IMR-90 (cell line): ENCODE data around the gene LYPD5.

Source experiments
- POLR2A ChIP-seq: IDR thresholded peaks from 2 replicates; pipeline ENCODE4 v1.6.1; 2012; ENCODE audit warnings: mild to moderate bottlenecking, low read depth, low read length
- SMC3 ChIP-seq: fragments of 150-350 bp; IDR thresholded peaks from 2 replicates; pipeline ENCODE4 v1.6.1; 2016; ENCODE audit warnings: low read depth, mild to moderate bottlenecking, antibody characterized with exemption, low read length, moderate library complexity
- TF ChIP-seq, protein P1 (sequence below): fragments of 150-350 bp; IDR thresholded peaks from 2 replicates; pipeline ENCODE4 v1.6.1; 2016; ENCODE audit warnings: low read depth, mild to moderate bottlenecking, low read length, moderate library complexity, borderline replicate concordance

DNA sequence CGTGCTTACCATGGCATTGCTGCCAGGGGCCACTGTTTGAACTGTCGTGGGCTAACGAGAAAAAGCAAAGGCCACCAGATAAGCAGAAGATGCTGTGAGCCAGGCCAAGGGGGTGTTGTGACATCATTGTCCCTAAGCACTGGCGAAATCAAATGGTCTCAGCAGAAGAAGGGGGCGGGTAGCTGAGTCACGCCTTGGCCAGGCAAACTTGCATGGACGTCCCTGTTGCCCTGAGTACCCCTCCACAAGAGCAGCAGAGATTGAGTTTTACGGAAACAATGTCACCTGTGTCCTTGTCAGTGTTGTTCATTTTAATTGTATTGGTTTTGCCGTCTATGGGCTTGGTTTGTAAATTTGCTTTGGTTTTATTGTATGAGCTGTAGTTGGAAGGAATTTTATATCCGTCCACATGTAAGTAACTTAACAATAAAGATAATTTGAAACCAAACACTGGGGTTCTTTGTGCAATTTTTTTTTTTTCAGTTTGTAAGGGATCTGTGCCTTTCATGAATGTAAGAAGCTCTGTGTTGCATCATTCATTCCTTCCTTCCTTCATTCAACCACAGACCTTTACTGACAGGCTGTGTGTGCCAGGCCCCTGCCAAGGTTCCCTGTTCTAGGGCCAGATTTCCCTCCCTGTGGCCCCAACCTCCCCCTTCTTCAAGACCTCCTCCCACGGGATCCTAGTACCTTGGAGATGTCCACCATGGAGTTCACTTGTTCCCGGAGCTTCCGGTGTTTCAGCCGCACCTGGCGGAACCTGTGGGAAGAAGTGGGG is 33.8 kb downstream of the LYPD5 start:
- no peak for TF ChIP-seq SMC3
- TF ChIP-seq, protein P1, sequence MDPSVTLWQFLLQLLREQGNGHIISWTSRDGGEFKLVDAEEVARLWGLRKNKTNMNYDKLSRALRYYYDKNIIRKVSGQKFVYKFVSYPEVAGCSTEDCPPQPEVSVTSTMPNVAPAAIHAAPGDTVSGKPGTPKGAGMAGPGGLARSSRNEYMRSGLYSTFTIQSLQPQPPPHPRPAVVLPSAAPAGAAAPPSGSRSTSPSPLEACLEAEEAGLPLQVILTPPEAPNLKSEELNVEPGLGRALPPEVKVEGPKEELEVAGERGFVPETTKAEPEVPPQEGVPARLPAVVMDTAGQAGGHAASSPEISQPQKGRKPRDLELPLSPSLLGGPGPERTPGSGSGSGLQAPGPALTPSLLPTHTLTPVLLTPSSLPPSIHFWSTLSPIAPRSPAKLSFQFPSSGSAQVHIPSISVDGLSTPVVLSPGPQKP, result no peak
- no peak for TF ChIP-seq POLR2A
